ENCODE measurements around the gene BACE2.
"Not testable (repeated sequence)": the region's sequence is repeated elsewhere in the genome, so short reads cannot be mapped to it uniquely, and the experiment has no call there.

BACE2 gene

GRCh38 chr21:41307219-41307618, 139.3 kb downstream of the BACE2 start:
- CTCF ChIA-PET, result interaction anchor here (1.0 kb wide), 1 partner anchor 24 kb away, joined by 4 read pairs; no protein-coding TSS in a partner anchor
- POLR2A ChIA-PET, result no interaction called here
- H3K4me3 ChIP-seq (ENCODE audit: low read depth, low read length), result no peak overlapping the region
- DNase-seq (ENCODE audit: low read depth, low spot score), result no peak
- no peak for TF ChIP-seq CTCF (IDR thresholded peaks at IDR 0.05; ENCODE audit: insufficient read depth, low read length, missing control alignments)

DNA sequence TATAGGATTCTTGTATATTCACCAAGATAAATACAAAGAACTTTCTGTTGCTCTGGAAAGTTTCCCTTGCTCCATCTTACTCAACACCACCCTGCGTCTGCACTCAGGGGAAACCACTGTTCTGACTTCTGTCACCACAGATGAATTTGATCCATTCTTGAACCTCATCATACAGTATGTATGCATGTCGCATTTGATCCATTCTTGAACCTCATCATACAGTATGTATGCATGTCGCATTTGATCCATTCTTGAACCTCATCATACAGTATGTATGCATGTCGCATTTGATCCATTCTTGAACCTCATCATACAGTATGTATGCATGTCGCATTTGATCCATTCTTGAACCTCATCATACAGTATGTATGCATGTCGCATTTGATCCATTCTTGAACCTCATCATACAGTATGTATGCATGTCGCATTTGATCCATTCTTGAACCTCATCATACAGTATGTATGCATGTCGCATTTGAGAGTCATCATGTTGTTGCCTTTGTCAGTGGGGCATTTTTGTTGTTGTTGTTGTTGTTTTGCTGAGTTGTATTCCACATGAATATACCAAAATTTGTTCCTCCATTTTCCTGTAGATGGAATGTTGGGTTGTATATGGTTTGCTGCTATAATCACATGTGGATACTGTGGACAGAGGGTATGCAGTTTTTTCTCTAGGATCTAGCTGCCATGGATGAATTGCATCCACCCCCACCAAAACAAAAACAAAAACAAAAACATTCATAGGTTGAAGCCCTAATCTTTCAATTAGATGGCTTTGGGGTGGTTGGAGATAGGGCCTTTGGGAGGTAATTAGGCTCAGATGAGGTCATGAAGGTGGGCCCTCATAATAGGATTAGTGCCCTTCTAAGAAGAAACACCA, 145.6 kb downstream of the BACE2 start:
- DNase-seq (ENCODE audit: low read depth, low spot score); CTCF ChIA-PET: not testable (repeated sequence)

DNA sequence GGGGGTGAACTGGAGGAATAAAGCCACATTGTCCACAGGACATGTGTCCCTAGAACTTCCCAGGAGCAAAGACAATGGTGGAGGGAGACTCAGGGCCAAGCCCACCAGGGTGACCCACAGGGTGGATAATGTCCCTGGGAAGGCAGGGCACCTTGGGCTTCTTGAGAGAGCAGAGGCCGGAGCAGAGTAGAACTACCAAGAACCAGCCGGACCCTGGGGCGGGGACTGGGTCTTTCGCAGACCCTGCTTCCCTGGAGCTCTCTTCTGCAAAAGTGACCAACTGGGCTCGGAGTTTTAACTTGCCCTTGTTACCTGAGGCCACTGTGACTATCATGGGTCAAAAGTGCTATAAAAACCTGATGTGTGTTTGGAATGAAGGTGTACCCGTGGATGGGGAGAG, 147.8 kb downstream of the BACE2 start:
- no peak for DNase-seq (ENCODE audit: low read depth, low spot score)
- ChIA-PET POLR2A (no interaction called here), CTCF (no interaction called here)
- TF ChIP-seq CTCF (IDR thresholded peaks at IDR 0.05; ENCODE audit: insufficient read depth, low read length, missing control alignments), result no peak
- H3K4me3 ChIP-seq (ENCODE audit: low read depth, low read length), result no peak overlapping the region

More for the DNA sequence above, 145.6 kb downstream of the BACE2 start:
- POLR2A ChIA-PET; H3K4me3 ChIP-seq (ENCODE audit: low read depth, low read length): not testable (repeated sequence)

GRCh38 chr21:41316200-41317062, 148.5 kb downstream of the BACE2 start, which contains the start of gene FAM3B:
FAM3B (plus strand) TSS chr21:41316801; CDS start chr21:41316880, 79 bp downstream.
- no peak for TF ChIP-seq CTCF (IDR thresholded peaks at IDR 0.05; ENCODE audit: insufficient read depth, low read length, missing control alignments)
- ChIA-PET POLR2A (no interaction called here), CTCF (no interaction called here)
- no peak within 1 kb of the TSS for H3K4me3 ChIP-seq (ENCODE audit: low read depth, low read length)
- no peak for DNase-seq (ENCODE audit: low read depth, low spot score)

DNA sequence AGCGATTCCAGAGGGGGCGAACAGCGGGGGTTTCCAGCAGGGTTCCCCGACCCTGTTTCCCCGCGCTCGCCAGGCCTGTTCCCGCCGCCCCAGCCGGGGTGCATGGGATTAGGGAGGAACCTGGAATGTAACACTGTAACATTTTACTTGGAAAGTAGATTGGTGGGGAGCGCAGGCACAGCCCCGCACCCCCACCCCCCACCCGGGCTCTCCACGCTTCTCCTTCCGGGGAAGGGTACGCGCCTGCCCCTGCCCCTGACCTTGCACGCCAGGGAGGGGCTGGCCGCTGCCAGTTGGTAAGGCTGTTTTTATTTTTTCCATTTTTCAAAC, 149.1 kb downstream of the BACE2 start:
- CTCF ChIA-PET, result no interaction called here
- POLR2A ChIA-PET, result no interaction called here

DNA sequence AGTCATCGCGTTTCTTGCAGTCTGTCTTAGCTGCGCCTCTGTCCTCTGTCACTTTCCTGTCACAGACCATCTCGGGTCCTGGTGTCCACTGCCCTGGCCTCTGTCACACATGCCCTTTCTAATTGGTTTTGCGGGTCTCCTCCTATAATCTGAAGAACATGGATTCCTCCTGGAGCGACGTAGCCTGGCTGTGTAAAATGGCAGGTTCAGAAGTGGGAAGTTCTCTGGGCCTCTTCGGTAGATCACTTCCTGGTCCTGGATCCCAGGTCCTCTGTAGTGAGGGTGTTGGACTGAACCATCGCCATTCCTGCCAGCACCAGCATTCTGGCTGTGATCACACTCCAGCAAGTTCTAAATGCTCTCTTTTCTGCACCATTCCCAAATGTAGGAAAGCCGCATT, 149.5 kb downstream of the BACE2 start:
- no peak for DNase-seq (ENCODE audit: low read depth, low spot score)
- POLR2A ChIA-PET, result no interaction called here
- TF ChIP-seq CTCF (IDR thresholded peaks at IDR 0.05; ENCODE audit: insufficient read depth, low read length, missing control alignments), result no peak
- CTCF ChIA-PET, result no interaction called here
- H3K4me3 ChIP-seq (ENCODE audit: low read depth, low read length), result no peak overlapping the region

More for the DNA sequence above, 149.1 kb downstream of the BACE2 start:
- DNase-seq (ENCODE audit: low read depth, low spot score), result no peak
- no peak overlapping the region for H3K4me3 ChIP-seq (ENCODE audit: low read depth, low read length)
- TF ChIP-seq CTCF (IDR thresholded peaks at IDR 0.05; ENCODE audit: insufficient read depth, low read length, missing control alignments), result no peak
